Gastrocnemius medialis (tissue), 4 donors: ENCODE measurements around the gene CACTIN. TPM values are rescaled to one million over a fixed set of nuclear protein-coding genes. Genes with fewer than 3 reads are reported as not detected.

Experiments
- ATAC-seq, 2 donors: fragments of 150-250 bp; one replicate each; pipeline ENCODE4 v1.9.1; 2016
- DNase-seq, 2 donors: peaks; one replicate each; pipeline ENCODE4 v3.0.0-alpha.2; 2019
- H3K27ac ChIP-seq, 4 donors: fragments of 200-600 bp; sonication (generic); 1 replicate in 1 of 4; 2 replicates in 3 of 4; pipeline ENCODE4 v1.5.1; 2016 to 2018; ENCODE audit warnings: mild to moderate bottlenecking in 2 of 4, moderate library complexity in 1 of 4
- H3K27me3 ChIP-seq, 3 donors: fragments of 200-600 bp; sonication (generic) in 2 of 3; 1 replicate in 1 of 3; 2 replicates in 2 of 3; pipeline versions ENCODE4 v1.5.1 to v1.6.0; 2016 to 2019; ENCODE audit warnings: mild to moderate bottlenecking in 1 of 3, moderate library complexity in 1 of 3
- H3K36me3 ChIP-seq, 2 donors: fragments of 200-600 bp; sonication (generic) in 1 of 2; one replicate each; pipeline ENCODE4 v1.5.1; 2017 to 2018
- H3K4me1 ChIP-seq, 2 donors: fragments of 200-600 bp; sonication (generic) in 1 of 2; one replicate each; pipeline ENCODE4 v1.5.1; 2016 to 2017; ENCODE audit warnings: mild to moderate bottlenecking in 2 of 2
- H3K4me3 ChIP-seq, 4 donors: fragments of 200-600 bp; sonication (generic) in 3 of 4; 1 replicate in 1 of 4; 2 replicates in 3 of 4; pipeline ENCODE4 v1.5.1; 2016 to 2019; ENCODE audit warnings: mild to moderate bottlenecking in 2 of 4
- H3K9me3 ChIP-seq, 3 donors: fragments of 200-600 bp; sonication (generic) in 2 of 3; 1 replicate in 1 of 3; 2 replicates in 2 of 3; pipeline ENCODE4 v1.5.1; 2016 to 2019
- CTCF ChIP-seq, 5 experiments: fragments of 450-650 bp in 3 of 5; fragments of 200-600 bp in 2 of 5; sonication (generic) in 2 of 5; IDR thresholded peaks in 4 of 5; conservative IDR thresholded peaks in 1 of 5; 1 replicate in 4 of 5; 2 replicates in 1 of 5; pipeline ENCODE4 v1.5.1; 2016 to 2019; ENCODE audit warnings: antibody characterized with exemption in 5 of 5, mild to moderate bottlenecking in 3 of 5, moderate library complexity in 3 of 5
- POLR2A ChIP-seq, 2 donors: fragments of 450-650 bp; IDR thresholded peaks; one replicate each; pipeline ENCODE4 v1.6.1; 2017; ENCODE audit warnings: antibody characterized with exemption in 2 of 2, mild to moderate bottlenecking in 2 of 2, moderate library complexity in 2 of 2
- in situ Hi-C, 4 donors: fragments of 200-750 bp; cut with MboI; loops; one replicate each; pipeline versions ENCODE4 v1.15.0 to v1.8.0; 2017; ENCODE audit warnings: low sequenced_read_pairs in 4 of 4
- intact Hi-C: fragments of 100-400 bp; cut with DNase I; formaldehyde crosslinking; loops from one replicate; pipeline ENCODE4 v1.15.1; 2023; ENCODE audit warnings: low total_unique reads
- total RNA-seq, 4 donors: library from RNA; depleted of rRNA; stranded (reverse); fragments of >200 nt; gene quantifications; one replicate each; pipeline versions ENCODE4 v1.1.0 to v1.2.3, GENCODE V29; 2016

The CACTIN gene
- total RNA-seq, 4 donors from 2014 or later: 19.5 to 28.4 (median 27.4) TPM

- Histone ChIP-seq H3K4me3 (no peak overlapping the region), H3K27me3 (no peaks in the 10 kb centered on the region), H3K4me1 (no peaks in the 10 kb centered on the region), H3K9me3 (no peaks in the 10 kb centered on the region), H3K27ac (no peak overlapping the region), H3K36me3 (peaks cover 0 to 33% of the 10 kb centered on the region in 2 donors)
- TF ChIP-seq CTCF (IDR thresholded peaks at IDR 0.05 in 4 of 5, conservative IDR thresholded peaks at IDR 0.05 in 1 of 5): no peak
- no peak for TF ChIP-seq POLR2A (IDR thresholded peaks at IDR 0.05)
- in situ Hi-C loops: no loop called here
- intact Hi-C loops: no loop called here
- DNase-seq (no peak), ATAC-seq (no peak)
Observed at GRCh38 chr19:3644351-3645066, 17.9 kb upstream of the CACTIN start.

DNA sequence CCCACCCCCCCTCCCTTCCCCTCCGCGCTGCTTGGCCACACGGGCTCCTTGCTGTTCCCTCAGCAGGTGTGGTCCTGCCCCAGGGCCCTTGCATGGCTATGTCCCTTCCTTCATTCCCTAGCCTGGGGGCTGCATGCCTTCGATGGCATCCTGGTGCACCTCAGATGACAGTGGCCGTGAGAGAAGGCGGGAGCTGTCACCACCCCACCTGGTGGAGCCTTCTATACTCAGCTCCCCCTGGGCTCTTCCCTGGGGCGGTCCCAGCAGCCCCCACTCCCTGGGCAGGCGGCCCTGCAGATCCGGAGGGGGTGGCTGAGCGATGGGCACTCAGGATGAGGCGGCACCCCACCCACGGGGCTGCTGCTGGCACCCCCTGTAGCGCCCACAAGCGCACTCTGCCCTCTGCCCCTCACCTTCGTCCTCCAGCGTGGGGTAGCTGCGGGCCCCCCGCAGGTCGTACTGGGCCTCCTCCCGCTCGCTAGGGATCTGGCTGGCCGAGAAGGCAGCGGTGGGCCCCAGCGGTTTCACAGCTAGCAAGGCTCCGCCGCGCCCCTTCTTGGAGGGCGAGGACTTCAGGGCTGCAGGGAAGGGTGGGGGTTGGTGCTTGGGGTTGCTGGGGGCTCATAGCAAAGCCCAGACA lies 17.2 kb upstream of the CACTIN start:
- no peak for TF ChIP-seq POLR2A (IDR thresholded peaks at IDR 0.05)
- TF ChIP-seq CTCF (IDR thresholded peaks at IDR 0.05 in 4 of 5, conservative IDR thresholded peaks at IDR 0.05 in 1 of 5): no peak
- Histone ChIP-seq H3K36me3 (peaks cover 0 to 40% of the 10 kb centered on the region in 2 donors), H3K27ac (no peak overlapping the region), H3K9me3 (no peaks in the 10 kb centered on the region), H3K4me3 (no peak overlapping the region), H3K4me1 (no peaks in the 10 kb centered on the region), H3K27me3 (no peaks in the 10 kb centered on the region)
- intact Hi-C loops: no loop called here
- DNase-seq (no peak), ATAC-seq (no peak)
- in situ Hi-C loops: no loop called here

- Histone ChIP-seq H3K27ac (no peak overlapping the region), H3K36me3 (peaks cover 0 to 47% of the 10 kb centered on the region in 2 donors), H3K4me3 (no peak overlapping the region), H3K27me3 (no peaks in the 10 kb centered on the region), H3K4me1 (no peaks in the 10 kb centered on the region), H3K9me3 (no peaks in the 10 kb centered on the region)
- in situ Hi-C loops: no loop called here
- intact Hi-C loops: no loop called here
- TF ChIP-seq CTCF (IDR thresholded peaks at IDR 0.05 in 4 of 5, conservative IDR thresholded peaks at IDR 0.05 in 1 of 5) (no peak), POLR2A (IDR thresholded peaks at IDR 0.05) (no peak)
- ATAC-seq (no peak), DNase-seq (no peak)
Observed at GRCh38 chr19:3642987-3643673, 16.5 kb upstream of the CACTIN start.

DNA sequence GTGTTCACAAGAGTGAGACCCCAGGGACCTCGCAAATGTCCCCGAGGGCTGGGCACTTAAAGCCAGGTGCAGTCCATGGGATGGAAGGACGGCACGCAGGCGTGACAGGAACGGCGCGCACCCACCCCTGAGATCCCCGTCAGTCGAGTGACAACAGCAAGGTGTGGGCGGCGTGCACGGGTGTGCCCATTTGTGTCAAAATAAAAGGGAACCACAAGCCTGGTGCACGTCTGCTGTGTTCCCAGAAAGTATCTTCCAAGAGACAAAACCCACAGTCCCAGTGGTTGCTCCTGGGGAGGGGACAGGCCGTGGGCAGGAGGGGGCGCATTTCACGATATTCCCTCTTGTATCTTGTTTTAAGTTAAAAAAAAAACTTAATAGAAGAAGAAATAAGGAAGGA lies 15.7 kb upstream of the CACTIN start:
- intact Hi-C loops: no loop called here
- no peak overlapping the region for H3K4me3 ChIP-seq
- no peaks in the 10 kb centered on the region for H3K4me1 ChIP-seq
- no peak for DNase-seq
- no peaks in the 10 kb centered on the region for H3K9me3 ChIP-seq
- no peak for ATAC-seq
- in situ Hi-C loops: no loop called here
- TF ChIP-seq CTCF (IDR thresholded peaks at IDR 0.05 in 4 of 5, conservative IDR thresholded peaks at IDR 0.05 in 1 of 5) (no peak), POLR2A (IDR thresholded peaks at IDR 0.05) (no peak)
- H3K36me3 ChIP-seq: peaks cover 0 to 50% of the 10 kb centered on the region in 2 donors
- H3K27ac ChIP-seq: no peak overlapping the region
- H3K27me3 ChIP-seq: no peaks in the 10 kb centered on the region
